ENCODE data around the gene SLC26A11.
"Not testable (repeated sequence)": the region's sequence is repeated elsewhere in the genome, so short reads cannot be mapped to it uniquely, and the experiment has no call there.

Gene SLC26A11

GRCh38 chr17:80196652-80197051, 23.6 kb upstream of the SLC26A11 start:
- no peak for DNase-seq (ENCODE audit: low spot score)

- no peak for DNase-seq (ENCODE audit: low spot score)
These were observed 22.0 kb upstream of the SLC26A11 start for GRCh38 chr17:80198144-80198661.

DNA sequence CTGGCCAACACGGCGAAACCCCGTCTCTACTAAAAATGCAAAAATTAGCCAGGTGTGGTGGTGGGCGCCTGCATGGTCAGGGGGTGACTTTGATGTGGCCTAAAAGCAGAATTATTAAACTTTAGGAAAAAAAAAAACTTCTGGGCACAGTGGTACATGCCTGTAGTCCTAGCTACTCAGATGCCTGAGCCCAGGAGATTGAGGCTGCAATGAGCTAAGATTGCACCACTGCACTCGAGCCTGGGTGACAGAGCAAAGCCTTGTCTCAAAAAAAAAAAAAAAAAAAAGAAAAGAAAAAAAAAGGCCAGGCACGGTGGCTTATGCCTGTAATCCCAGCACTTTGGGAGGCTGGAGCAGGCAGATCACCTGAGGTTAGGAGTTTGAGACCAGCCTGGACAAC, 20.9 kb upstream of the SLC26A11 start:
- DNase-seq (ENCODE audit: low spot score), result not testable (repeated sequence)

DNA sequence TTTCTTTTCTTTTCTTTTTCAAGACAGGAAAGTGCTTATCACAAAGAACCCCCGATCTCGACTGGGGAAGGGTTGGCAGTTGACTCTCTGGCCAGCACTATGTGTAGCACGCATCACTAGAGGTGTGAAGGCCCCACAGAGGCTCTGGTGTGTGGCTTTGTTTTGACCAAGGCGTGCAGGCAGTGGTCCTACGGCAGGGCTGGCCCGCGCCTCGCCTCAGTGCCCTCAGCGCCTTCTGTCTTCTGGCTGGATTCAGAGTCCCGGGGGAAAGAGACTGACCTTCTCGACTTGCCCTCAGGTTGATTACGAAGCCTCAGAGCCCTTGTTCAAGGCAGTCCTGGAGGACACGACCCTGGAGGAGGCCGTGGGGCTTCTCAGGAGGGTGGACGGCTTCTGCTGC, 18.8 kb upstream of the SLC26A11 start:
- no peak for DNase-seq (ENCODE audit: low spot score)

GRCh38 chr17:80202197-80202596, 18.0 kb upstream of the SLC26A11 start:
- DNase-seq (ENCODE audit: low spot score), result no peak

DNA sequence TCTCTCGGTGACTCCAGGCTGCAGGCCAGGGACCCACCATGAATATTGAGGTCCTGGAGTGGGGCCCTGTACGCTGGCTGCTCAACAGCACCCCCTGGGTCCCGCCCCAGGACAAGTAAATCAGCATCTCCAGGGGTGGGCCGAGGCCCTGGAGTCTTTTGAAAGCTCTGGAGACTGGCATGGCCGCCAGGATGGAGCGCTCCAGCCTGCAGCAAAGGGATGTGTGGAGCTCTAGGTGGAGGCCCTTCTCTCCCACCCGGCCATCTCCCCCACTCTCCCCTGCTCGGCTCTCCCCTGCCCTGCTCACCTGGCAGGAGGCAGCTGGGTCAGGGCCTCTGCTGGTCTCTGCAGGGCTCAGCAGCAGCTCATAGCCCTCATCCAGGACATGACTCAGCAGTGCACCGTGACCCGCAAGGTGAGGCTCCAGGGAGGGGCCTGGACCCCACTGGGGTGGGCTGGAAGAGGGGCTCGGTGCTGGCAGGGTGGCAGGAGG, 16.7 kb upstream of the SLC26A11 start:
- DNase-seq (ENCODE audit: low spot score), result no peak

GRCh38 chr17:80204626-80205468, 15.4 kb upstream of the SLC26A11 start:
- no peak for DNase-seq (ENCODE audit: low spot score)

- DNase-seq (ENCODE audit: low spot score), result no peak
These were observed 14.4 kb upstream of the SLC26A11 start for GRCh38 chr17:80205811-80206210.

DNA sequence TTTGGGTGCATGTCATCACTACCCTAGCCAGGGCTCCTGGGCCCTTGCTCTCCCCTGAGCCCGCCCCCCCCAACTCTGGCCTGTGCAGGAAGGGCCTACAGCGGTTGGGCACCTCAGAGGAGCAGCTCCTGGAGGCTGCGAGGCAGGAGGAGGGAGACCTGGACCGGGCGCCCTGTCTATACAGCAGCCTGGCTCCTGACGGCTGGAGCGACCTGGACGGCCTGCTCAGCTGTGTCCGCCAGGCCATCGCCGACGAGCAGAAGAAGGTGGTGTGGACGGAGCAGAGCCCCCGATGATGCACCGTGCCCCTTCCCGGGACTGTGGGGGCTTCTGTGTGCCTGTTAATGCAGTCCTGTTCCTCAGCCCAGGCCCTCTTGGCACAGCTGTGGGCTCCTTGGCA, 12.2 kb upstream of the SLC26A11 start:
- no peak for DNase-seq (ENCODE audit: low spot score)

- DNase-seq (ENCODE audit: low spot score), result no peak
These were observed 10.5 kb upstream of the SLC26A11 start for GRCh38 chr17:80209765-80210164.

- DNase-seq (ENCODE audit: low spot score), result no peak
These were observed 9.7 kb upstream of the SLC26A11 start for GRCh38 chr17:80210348-80211108.

DNA sequence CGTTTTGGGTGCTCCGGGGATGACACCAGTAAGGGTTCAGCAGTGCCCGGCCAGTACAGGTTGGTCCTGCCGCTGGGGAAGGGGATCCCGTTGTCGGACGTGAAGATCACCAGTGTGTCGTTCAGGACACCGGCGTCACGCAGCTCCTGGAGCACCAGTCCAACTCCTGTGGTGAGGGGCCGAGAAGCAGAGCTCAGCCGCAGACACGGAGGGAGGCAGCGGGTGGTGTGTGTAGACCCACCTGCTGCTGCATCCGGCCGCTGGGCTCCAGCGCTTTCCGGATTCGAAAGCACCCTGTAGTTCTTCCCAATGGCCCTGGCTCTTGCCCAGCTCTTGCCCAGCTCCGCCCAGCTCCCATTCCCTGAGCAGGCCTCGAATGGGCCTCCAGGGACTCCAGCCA, 8.1 kb upstream of the SLC26A11 start:
- no peak for DNase-seq (ENCODE audit: low spot score)

DNA sequence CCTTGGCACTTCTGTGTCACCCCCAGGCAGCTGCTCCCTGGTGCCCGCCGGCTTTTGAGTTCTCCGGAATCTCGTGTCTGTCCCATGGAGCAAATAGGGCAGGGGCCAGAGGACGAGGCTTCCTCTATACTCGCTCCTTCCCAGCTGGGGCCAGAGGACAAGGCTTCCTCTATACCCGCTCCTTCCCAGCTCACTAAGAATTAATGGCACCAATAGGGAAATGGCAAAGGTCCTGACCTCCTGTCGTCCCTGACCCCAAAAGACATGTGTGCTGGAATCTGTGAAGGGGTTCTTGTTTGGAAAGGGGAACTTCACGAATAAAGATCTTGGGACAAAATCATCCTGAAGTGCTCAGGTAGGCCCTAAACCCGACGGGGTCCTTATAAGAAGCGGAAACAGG, 7.7 kb upstream of the SLC26A11 start:
- DNase-seq (ENCODE audit: low spot score), result no peak

- DNase-seq (ENCODE audit: low spot score), result no peak
These were observed 7.1 kb upstream of the SLC26A11 start for GRCh38 chr17:80212962-80213642.

DNA sequence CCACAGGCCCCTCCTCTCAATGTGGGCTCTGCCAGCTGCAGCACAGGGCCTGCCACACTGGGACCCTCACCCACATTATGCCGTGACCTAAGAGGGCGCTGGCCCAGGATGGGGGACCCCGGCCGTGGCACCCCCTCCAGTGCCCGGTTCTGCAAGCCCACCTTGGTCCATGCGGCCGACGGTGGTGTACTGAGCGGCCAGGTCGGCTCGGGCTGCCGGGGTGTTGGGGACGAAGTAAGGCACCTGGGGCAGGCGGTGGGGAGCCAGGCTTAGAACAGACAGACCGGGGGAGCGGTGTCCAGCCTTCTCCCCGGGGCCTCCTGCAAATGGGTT, 6.6 kb upstream of the SLC26A11 start:
- no peak for DNase-seq (ENCODE audit: low spot score)

DNA sequence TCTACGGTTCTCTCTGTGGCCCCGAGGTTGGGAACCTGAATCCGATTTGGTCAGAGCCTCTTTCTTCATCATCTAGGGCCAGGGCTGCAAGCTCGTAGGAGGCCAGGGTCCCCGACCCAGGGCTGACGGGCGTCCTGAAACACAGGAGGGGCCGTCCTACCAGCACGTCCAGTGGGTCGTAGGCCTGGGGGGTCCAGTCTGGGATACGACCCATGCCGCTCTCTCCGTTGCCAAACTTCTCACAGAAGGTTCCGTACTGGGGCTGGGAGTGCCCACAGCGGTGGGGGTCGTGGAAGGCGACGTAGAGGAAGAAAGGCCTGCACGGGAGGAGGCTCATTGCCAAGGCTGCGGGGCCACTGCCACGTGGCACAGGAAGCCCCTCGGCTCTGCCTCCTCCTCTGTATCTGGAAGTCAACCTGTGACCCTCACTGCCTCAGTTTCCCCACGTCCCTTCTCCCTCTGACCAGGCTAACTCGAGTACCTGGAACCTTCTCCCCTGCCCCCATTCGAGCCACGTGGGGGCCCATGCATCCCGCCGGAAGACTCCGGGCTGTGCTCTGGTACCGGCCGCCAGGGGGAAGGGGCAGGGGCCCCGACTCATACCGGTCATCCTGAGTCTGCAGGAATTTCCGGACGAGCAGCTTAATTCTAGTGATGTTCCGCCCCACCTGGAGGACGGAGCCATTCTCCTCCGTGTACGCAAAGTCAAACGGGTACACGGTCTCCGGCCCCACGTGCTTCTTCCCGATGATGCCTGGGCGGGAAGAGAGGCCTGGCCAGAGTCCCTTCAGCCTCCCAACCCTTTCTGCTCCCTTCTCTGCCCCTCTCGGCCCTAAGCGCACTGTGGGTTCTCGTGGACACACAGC, 6.0 kb upstream of the SLC26A11 start:
- no peak for DNase-seq (ENCODE audit: low spot score)

- DNase-seq (ENCODE audit: low spot score), result no peak
These were observed 5.4 kb upstream of the SLC26A11 start for GRCh38 chr17:80214878-80215210.

DNA sequence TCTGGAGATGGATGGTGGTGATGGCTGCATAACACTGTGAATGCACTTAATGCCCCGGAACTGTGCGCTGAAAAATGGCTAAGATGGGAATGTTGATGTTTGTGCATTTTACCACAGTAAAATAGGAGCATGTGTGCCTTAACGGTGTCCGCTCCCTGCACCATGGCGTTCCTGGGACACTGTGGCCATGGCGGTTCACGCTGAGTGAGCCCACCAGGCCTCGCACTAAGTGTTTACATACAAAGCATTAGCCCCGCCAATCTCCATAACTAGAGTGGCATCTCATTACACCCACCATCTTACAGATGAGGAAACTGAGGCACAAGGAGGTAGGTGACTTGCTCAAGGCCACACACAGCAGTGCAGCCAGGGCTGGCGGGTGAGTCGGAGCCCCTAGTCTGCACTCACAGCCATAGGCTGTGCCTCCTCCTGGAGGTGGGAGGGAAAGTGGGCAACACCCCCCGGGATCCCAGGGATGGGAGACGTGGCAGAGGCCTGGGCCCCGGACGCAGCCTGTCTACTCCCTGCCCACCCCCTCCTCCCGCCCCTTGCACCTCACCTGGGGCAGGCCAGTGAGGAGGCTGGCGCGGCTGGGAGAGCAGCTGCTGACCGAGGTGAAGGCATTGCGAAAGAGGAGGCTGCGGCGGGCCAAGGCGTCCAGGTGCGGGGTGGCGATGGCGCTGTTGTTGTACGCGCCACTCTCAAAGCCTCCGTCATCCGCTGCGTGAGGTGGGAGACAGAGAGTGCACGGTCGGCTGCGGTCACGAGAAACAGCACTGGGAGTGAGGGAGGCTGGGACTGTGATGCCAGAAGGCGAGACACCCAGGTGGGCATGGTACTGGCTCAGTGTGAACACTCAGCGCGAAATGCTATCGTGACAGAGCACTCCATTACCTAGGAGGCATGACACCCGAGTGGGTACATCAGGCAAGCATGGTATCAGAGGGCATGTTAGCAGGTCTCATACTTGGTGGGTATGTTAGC, 3.5 kb upstream of the SLC26A11 start:
- no peak for DNase-seq (ENCODE audit: low spot score)

- no peak for DNase-seq (ENCODE audit: low spot score)
These were observed 2.4 kb upstream of the SLC26A11 start for GRCh38 chr17:80217703-80218362.

GRCh38 chr17:80218391-80218790, 1.8 kb upstream of the SLC26A11 start:
- DNase-seq (ENCODE audit: low spot score), result no peak

All from GM03348 (cell line).